HEK293 (cell line): ENCODE data around the gene ARMH3.

Experiments used
- BCL11A ChIP-seq: fragments of 450-650 bp; formaldehyde crosslinking; IDR thresholded peaks from 2 replicates; pipeline ENCODE4 v1.5.1; 2016; ENCODE audit warnings: low read depth, missing biosample characterization, missing genetic modification characterization
- GLI2 ChIP-seq: fragments of 450-650 bp; formaldehyde crosslinking; IDR thresholded peaks from 2 replicates; pipeline ENCODE4; 2017; ENCODE audit warnings: missing biosample characterization, missing genetic modification characterization, low read depth, borderline replicate concordance
- GLI4 ChIP-seq: fragments of 450-650 bp; formaldehyde crosslinking; IDR thresholded peaks from 2 replicates; pipeline ENCODE4 v1.5.1; 2016; ENCODE audit warnings: missing biosample characterization, missing genetic modification characterization
- IKZF3 ChIP-seq: fragments of 450-650 bp; IDR thresholded peaks from 2 replicates; pipeline ENCODE4 v1.5.0; 2018; ENCODE audit warnings: missing biosample characterization, mild to moderate bottlenecking, missing genetic modification characterization, moderate library complexity
- RBAK ChIP-seq: fragments of 450-650 bp; formaldehyde crosslinking; IDR thresholded peaks from 2 replicates; pipeline ENCODE4 v1.5.1; 2016; ENCODE audit warnings: missing biosample characterization, missing genetic modification characterization
- SCRT1 ChIP-seq: fragments of 450-650 bp; formaldehyde crosslinking; IDR thresholded peaks from 2 replicates; pipeline ENCODE4 v1.5.1; 2016; ENCODE audit warnings: missing biosample characterization, missing genetic modification characterization, borderline replicate concordance
- SETDB1 ChIP-seq: IDR thresholded peaks from one replicate; pipeline ENCODE4 v1.6.1; 2017; ENCODE audit warnings: mild to moderate bottlenecking, low read length, moderate library complexity, mixed read lengths; ENCODE audit not compliant: insufficient read length
- SP3 ChIP-seq: fragments of 450-650 bp; formaldehyde crosslinking; IDR thresholded peaks from 2 replicates; pipeline ENCODE4 v1.5.1; 2016; ENCODE audit warnings: missing biosample characterization, missing genetic modification characterization
- SP7 ChIP-seq: fragments of 450-650 bp; formaldehyde crosslinking; IDR thresholded peaks from 2 replicates; pipeline ENCODE4 v1.5.1; 2016; ENCODE audit warnings: missing biosample characterization, missing genetic modification characterization
- TCF7L2 ChIP-seq: IDR thresholded peaks from 2 replicates; pipeline ENCODE4 v1.6.1; 2011; ENCODE audit warnings: low read depth, mild to moderate bottlenecking, inconsistent platforms, low read length, moderate library complexity, borderline replicate concordance
- WT1 ChIP-seq: fragments of 450-650 bp; formaldehyde crosslinking; IDR thresholded peaks from 2 replicates; pipeline ENCODE4 v1.5.1; 2016; ENCODE audit warnings: missing biosample characterization, missing genetic modification characterization
- ZFP41 ChIP-seq: fragments of 450-650 bp; formaldehyde crosslinking; IDR thresholded peaks from 2 replicates; pipeline ENCODE4 v1.5.1; 2016; ENCODE audit warnings: missing biosample characterization, missing genetic modification characterization, borderline replicate concordance
- ZIC2 ChIP-seq: fragments of 450-650 bp; formaldehyde crosslinking; IDR thresholded peaks from 2 replicates; pipeline ENCODE4 v1.5.1; 2016; ENCODE audit warnings: missing biosample characterization, missing genetic modification characterization
- ZNF155 ChIP-seq: fragments of 450-650 bp; formaldehyde crosslinking; IDR thresholded peaks from 2 replicates; pipeline ENCODE4 v1.5.1; 2016; ENCODE audit warnings: missing biosample characterization, missing genetic modification characterization
- ZNF157 ChIP-seq: fragments of 450-650 bp; formaldehyde crosslinking; IDR thresholded peaks from 2 replicates; pipeline ENCODE4 v1.5.1; 2016; ENCODE audit warnings: missing biosample characterization, missing genetic modification characterization
- ZNF174 ChIP-seq: fragments of 450-650 bp; formaldehyde crosslinking; IDR thresholded peaks from 2 replicates; pipeline ENCODE4 v1.5.0; 2017; ENCODE audit warnings: missing biosample characterization, mild to moderate bottlenecking, missing genetic modification characterization
- ZNF184 ChIP-seq: fragments of 450-650 bp; IDR thresholded peaks from 2 replicates; pipeline ENCODE4 v1.5.1; 2018; ENCODE audit warnings: missing biosample characterization, mild to moderate bottlenecking, missing genetic modification characterization
- ZNF202 ChIP-seq: fragments of 450-650 bp; formaldehyde crosslinking; IDR thresholded peaks from 2 replicates; pipeline ENCODE4 v1.5.1; 2016; ENCODE audit warnings: missing biosample characterization, missing genetic modification characterization, borderline replicate concordance
- ZNF510 ChIP-seq: fragments of 450-650 bp; formaldehyde crosslinking; IDR thresholded peaks from 2 replicates; pipeline ENCODE4 v1.5.1; 2018; ENCODE audit warnings: mild to moderate bottlenecking, missing genetic modification characterization, missing biosample characterization; ENCODE audit not compliant: insufficient replicate concordance
- ZNF548 ChIP-seq: fragments of 450-650 bp; formaldehyde crosslinking; IDR thresholded peaks from 2 replicates; pipeline ENCODE4 v1.5.1; 2016; ENCODE audit warnings: missing biosample characterization, missing genetic modification characterization
- ZNF623 ChIP-seq: fragments of 450-650 bp; formaldehyde crosslinking; IDR thresholded peaks from 2 replicates; pipeline ENCODE4 v1.5.1; 2016; ENCODE audit warnings: missing biosample characterization, missing genetic modification characterization
- ZNF830 ChIP-seq: fragments of 450-650 bp; IDR thresholded peaks from 2 replicates; pipeline ENCODE4 v1.5.0; 2018; ENCODE audit warnings: missing biosample characterization, missing genetic modification characterization, low read depth, mild to moderate bottlenecking, moderate library complexity
- ZNF843 ChIP-seq: fragments of 450-650 bp; formaldehyde crosslinking; IDR thresholded peaks from 2 replicates; pipeline ENCODE4 v1.5.1; 2016; ENCODE audit warnings: missing biosample characterization, missing genetic modification characterization
- TF ChIP-seq, protein P1 (sequence below): fragments of 450-650 bp; IDR thresholded peaks from 2 replicates; pipeline ENCODE4 v1.5.1; 2018; ENCODE audit warnings: missing biosample characterization, mild to moderate bottlenecking, missing genetic modification characterization
- TF ChIP-seq, protein P2 (sequence below): fragments of 450-650 bp; formaldehyde crosslinking; IDR thresholded peaks from 2 replicates; pipeline ENCODE4 v1.5.1; 2017; ENCODE audit warnings: missing biosample characterization, missing genetic modification characterization
- TF ChIP-seq, protein P3 (sequence below): fragments of 450-650 bp; formaldehyde crosslinking; IDR thresholded peaks from 2 replicates; pipeline ENCODE4 v1.5.1; 2016; ENCODE audit warnings: missing biosample characterization, missing genetic modification characterization, borderline replicate concordance
- TF ChIP-seq, protein P4 (sequence below): fragments of 450-650 bp; formaldehyde crosslinking; IDR thresholded peaks from 2 replicates; pipeline ENCODE4 v1.5.1; 2016; ENCODE audit warnings: missing biosample characterization, missing genetic modification characterization
- TF ChIP-seq, protein P5 (sequence below): fragments of 450-650 bp; formaldehyde crosslinking; IDR thresholded peaks from 2 replicates; pipeline ENCODE4 v1.5.1; 2016; ENCODE audit warnings: missing biosample characterization, missing genetic modification characterization
- TF ChIP-seq, protein P6 (sequence below): fragments of 450-650 bp; formaldehyde crosslinking; IDR thresholded peaks from 2 replicates; pipeline ENCODE4 v1.5.1; 2016; ENCODE audit warnings: missing biosample characterization, missing genetic modification characterization

Gene ARMH3

DNA sequence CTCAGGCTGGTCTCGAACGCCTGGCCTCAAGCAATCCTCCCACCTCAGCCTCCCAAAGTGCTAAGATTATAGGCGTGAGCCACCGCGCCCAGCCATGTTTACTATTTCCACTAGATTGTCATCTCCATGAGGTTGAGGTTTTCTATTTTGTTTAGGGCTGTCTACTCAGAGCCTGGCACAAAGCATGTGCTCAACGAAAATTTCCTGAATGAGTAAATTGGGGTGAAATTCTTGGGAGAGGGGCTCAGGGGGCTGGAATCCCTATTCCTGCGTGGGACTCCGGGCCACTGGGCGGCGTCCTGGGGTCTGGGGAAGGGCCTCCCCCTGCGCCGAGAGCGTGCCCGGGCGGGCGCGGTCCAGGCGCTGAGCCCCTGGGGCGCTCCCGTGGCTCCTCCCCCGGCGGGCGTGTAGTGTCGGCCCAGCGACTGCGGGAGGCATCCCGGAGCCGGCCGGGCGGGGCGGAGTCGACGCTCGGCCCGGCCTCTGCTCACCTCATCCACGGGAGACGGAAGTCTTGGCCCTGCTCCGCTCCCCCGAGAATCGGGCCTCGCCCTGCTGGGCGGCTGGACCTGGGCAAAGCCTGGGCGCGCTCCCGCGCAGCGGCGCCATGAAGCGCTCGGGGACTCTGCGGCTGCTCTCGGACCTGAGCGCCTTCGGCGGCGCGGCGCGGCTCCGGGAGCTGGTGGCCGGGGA is 9.0 kb upstream of the ARMH3 start, which contains the start of gene HPS6 (continued):
- TF ChIP-seq ZNF510 (tag by site-specific recombination) (no peak), ZNF830 (tag by site-specific recombination) (no peak), TCF7L2 (no peak), BCL11A (no peak), WT1 (tag by site-specific recombination) (peak; percentile 36), ZNF157 (no peak), ZNF202 (no peak), ZNF843 (no peak), RBAK (tag by site-specific recombination) (no peak), ZNF623 (tag by site-specific recombination) (no peak), ZIC2 (tag by site-specific recombination) (peak; percentile 87), ZNF548 (tag by site-specific recombination) (no peak), SP3 (tag by site-specific recombination) (peak; percentile 73), ZNF174 (tag by site-specific recombination) (no peak), SP7 (peak; percentile 63; the same call in 1 of the 2 replicates), ZFP41 (tag by site-specific recombination) (no peak), IKZF3 (peak; percentile 95), GLI4 (tag by site-specific recombination) (no peak), ZNF155 (tag by site-specific recombination) (no peak), SCRT1 (tag by site-specific recombination) (no peak), SETDB1 (peak; percentile 4), GLI2 (no peak), ZNF184 (tag by site-specific recombination) (no peak)
- TF ChIP-seq, protein P1, sequence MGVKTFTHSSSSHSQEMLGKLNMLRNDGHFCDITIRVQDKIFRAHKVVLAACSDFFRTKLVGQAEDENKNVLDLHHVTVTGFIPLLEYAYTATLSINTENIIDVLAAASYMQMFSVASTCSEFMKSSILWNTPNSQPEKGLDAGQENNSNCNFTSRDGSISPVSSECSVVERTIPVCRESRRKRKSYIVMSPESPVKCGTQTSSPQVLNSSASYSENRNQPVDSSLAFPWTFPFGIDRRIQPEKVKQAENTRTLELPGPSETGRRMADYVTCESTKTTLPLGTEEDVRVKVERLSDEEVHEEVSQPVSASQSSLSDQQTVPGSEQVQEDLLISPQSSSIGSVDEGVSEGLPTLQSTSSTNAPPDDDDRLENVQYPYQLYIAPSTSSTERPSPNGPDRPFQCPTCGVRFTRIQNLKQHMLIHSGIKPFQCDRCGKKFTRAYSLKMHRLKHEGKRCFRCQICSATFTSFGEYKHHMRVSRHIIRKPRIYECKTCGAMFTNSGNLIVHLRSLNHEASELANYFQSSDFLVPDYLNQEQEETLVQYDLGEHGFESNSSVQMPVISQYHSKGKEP (tag by site-specific recombination): 0 out of 2 replicates have a peak, but pooled peaks have one; percentile 14
- TF ChIP-seq, protein P2, sequence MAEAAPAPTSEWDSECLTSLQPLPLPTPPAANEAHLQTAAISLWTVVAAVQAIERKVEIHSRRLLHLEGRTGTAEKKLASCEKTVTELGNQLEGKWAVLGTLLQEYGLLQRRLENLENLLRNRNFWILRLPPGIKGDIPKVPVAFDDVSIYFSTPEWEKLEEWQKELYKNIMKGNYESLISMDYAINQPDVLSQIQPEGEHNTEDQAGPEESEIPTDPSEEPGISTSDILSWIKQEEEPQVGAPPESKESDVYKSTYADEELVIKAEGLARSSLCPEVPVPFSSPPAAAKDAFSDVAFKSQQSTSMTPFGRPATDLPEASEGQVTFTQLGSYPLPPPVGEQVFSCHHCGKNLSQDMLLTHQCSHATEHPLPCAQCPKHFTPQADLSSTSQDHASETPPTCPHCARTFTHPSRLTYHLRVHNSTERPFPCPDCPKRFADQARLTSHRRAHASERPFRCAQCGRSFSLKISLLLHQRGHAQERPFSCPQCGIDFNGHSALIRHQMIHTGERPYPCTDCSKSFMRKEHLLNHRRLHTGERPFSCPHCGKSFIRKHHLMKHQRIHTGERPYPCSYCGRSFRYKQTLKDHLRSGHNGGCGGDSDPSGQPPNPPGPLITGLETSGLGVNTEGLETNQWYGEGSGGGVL (tag by site-specific recombination): no peak
- TF ChIP-seq, protein P3, sequence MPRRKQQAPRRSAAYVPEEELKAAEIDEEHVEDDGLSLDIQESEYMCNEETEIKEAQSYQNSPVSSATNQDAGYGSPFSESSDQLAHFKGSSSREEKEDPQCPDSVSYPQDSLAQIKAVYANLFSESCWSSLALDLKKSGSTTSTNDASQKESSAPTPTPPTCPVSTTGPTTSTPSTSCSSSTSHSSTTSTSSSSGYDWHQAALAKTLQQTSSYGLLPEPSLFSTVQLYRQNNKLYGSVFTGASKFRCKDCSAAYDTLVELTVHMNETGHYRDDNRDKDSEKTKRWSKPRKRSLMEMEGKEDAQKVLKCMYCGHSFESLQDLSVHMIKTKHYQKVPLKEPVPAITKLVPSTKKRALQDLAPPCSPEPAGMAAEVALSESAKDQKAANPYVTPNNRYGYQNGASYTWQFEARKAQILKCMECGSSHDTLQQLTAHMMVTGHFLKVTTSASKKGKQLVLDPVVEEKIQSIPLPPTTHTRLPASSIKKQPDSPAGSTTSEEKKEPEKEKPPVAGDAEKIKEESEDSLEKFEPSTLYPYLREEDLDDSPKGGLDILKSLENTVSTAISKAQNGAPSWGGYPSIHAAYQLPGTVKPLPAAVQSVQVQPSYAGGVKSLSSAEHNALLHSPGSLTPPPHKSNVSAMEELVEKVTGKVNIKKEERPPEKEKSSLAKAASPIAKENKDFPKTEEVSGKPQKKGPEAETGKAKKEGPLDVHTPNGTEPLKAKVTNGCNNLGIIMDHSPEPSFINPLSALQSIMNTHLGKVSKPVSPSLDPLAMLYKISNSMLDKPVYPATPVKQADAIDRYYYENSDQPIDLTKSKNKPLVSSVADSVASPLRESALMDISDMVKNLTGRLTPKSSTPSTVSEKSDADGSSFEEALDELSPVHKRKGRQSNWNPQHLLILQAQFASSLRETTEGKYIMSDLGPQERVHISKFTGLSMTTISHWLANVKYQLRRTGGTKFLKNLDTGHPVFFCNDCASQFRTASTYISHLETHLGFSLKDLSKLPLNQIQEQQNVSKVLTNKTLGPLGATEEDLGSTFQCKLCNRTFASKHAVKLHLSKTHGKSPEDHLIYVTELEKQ (tag by site-specific recombination): no peak
- TF ChIP-seq, protein P4, sequence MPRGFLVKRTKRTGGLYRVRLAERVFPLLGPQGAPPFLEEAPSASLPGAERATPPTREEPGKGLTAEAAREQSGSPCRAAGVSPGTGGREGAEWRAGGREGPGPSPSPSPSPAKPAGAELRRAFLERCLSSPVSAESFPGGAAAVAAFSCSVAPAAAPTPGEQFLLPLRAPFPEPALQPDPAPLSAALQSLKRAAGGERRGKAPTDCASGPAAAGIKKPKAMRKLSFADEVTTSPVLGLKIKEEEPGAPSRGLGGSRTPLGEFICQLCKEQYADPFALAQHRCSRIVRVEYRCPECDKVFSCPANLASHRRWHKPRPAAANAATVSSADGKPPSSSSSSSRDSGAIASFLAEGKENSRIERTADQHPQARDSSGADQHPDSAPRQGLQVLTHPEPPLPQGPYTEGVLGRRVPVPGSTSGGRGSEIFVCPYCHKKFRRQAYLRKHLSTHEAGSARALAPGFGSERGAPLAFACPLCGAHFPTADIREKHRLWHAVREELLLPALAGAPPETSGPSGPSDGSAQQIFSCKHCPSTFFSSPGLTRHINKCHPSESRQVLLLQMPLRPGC (tag by site-specific recombination): no peak
- TF ChIP-seq, protein P5, sequence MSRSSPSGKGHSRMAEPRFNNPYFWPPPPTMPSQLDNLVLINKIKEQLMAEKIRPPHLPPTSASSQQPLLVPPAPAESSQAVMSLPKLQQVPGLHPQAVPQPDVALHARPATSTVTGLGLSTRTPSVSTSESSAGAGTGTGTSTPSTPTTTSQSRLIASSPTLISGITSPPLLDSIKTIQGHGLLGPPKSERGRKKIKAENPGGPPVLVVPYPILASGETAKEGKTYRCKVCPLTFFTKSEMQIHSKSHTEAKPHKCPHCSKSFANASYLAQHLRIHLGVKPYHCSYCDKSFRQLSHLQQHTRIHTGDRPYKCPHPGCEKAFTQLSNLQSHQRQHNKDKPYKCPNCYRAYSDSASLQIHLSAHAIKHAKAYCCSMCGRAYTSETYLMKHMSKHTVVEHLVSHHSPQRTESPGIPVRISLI (tag by site-specific recombination): no peak
- TF ChIP-seq, protein P6, sequence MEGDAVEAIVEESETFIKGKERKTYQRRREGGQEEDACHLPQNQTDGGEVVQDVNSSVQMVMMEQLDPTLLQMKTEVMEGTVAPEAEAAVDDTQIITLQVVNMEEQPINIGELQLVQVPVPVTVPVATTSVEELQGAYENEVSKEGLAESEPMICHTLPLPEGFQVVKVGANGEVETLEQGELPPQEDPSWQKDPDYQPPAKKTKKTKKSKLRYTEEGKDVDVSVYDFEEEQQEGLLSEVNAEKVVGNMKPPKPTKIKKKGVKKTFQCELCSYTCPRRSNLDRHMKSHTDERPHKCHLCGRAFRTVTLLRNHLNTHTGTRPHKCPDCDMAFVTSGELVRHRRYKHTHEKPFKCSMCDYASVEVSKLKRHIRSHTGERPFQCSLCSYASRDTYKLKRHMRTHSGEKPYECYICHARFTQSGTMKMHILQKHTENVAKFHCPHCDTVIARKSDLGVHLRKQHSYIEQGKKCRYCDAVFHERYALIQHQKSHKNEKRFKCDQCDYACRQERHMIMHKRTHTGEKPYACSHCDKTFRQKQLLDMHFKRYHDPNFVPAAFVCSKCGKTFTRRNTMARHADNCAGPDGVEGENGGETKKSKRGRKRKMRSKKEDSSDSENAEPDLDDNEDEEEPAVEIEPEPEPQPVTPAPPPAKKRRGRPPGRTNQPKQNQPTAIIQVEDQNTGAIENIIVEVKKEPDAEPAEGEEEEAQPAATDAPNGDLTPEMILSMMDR (tag by site-specific recombination): peak; percentile 72
